T-helper 1 cell (primary cell): ENCODE results near the gene TADA3.

Source experiments
- DNase-seq, 5 donors: peaks; one replicate each; pipeline ENCODE4 v3.0.0-alpha.2; 2012 to 2020

Gene TADA3

DNA sequence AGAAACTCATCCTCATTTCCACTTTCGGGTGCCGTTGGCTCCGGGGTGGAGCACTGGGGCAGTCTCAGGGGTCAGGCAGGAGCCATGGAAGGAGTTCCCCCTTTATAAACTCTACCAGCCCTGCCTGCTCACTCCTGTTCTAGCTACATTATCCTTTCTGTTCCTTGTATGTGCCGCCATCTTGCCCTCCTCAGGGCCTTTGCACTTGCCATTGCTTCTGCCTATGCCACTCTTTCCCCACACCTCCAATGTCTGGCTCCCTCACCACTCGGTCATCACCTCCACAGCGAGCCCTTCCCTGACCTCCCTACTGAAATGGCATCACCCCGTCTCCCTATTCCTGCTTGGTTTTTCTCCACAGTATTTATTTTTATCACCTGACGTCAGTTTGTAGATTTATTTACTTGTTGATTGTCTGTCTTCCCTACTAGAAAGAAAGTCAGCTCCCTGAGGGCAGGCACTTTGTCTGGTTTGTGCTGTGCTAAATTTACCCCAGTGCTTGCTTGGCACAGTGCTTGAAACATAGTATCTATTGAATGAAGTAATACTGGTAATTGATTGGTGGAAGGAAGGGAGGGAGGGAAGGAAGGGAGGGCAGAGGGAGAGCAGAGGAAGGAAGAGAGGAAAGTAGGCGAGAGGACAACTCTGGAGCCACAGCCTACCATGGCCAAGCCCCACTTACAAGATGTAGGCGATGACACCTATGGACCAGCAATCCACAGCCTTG is 31.3 kb downstream of the TADA3 start:
- no peak for DNase-seq

DNA sequence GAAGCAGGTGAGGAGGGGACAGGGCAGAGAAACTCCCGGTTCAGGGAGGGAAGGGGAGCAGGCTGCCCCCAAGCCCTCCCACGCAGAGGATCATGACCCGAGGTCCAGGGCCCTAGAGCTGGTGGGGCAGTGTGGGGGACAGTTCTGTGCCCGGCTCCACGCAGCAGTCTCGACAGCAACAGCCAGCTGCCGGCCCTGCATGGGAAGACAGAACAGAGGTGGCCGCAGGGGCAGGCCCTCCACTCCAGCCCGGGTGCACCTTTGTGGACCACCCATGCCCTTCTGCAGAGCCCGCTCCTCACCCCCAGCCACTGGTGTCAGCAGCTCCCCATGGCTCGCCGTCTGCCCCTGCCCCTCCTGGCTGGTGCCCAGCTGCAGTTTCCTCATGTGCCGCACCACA is 34.8 kb downstream of the TADA3 start:
- no peak for DNase-seq

DNA sequence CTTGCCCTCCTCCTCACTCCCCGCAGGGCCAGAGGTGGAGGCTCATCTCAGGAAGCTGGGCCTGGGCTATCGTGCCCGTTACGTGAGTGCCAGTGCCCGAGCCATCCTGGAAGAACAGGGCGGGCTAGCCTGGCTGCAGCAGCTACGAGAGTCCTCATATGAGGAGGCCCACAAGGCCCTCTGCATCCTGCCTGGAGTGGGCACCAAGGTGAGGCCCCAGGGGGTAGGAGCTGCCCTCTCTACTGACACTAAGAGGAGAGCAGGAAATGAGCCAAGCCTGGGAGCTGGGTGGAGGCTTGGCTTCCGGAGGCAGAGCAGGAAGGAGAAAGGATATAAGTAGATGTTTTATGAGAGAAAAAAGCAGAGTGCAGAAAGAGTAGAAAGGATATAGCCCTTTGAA is 37.6 kb downstream of the TADA3 start:
- peak in 1 of 5 donors; percentile 32 for DNase-seq

DNA sequence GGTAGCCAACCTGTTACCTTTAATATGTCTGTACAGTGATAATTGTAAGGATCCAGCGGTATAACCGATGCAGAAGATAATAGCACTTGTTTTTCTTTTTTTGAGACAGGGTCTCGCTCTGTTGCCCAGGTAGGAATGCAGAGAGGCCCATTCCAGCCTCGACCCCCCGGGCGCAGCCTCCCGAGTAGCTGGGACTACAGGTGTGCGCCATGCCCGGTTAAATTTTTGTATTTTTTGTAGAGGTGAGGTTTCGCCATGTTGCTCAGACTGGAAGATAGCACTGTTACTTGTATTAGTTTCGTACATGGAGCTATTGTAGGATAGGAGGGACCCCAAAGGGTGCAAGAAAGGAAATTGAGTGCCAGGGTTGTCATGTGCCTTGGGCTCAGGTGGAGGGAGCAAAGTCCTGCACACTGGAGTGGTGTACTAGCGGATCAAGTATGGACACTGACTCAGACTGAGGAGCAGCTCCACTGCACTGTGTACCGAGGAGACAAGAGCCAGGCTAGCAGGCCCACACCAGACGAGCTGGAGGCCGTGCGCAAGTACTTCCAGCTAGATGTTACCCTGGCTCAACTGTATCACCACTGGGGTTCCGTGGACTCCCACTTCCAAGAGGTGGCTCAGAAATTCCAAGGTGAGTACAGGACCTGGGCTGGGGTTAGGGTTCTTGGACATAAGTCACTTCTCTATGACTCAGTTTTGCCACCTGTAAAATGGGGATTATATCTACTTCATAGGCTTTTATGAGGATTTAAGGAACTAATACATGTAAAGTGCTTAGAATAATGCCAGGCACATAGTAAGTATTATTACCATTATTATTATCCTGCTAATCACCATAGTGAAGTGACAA is 41.5 kb downstream of the TADA3 start:
- no peak for DNase-seq

DNA sequence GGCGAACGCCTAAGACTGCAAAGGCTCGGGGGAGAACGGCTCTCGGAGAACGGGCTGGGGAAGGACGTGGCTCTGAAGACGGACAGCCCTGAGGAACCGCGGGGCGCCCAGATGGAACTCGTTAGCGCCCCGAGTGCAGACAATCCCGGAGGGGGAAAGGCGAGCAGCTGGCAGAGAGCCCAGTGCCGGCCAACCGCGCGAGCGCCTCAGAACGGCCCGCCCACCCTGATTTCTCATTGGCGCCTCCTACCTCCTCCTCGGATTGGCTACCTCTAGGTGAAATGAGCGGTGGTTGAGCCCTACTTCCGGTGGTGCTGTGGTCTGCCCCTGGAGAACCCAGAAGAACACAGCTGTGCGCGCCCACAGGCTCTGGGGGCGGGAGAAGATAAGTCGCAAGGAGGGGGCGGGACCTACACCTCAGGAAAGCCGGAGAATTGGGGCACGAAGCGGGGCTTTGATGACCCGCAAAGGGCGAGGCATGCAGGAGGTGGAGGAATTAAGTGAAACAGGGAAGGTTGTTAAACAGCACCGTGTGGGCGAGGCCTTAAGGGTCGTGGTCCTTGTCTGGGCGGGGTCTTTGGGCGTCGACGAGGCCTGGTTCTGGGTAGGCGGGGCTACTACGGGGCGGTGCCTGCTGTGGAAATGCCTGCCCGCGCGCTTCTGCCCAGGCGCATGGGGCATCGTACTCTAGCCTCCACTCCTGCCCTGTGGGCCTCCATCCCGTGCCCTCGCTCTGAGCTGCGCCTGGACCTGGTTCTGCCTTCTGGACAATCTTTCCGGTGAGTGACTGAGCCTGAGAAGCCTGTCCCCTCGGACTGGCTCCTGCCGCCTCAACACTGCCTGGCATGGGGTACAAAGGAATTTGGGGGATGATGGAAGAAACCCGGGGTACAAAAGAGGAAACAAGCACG is 42.4 kb downstream of the TADA3 start, which contains the start of gene OGG1:
OGG1 (plus strand) TSS at position 308 of the 911 bp plus-strand sequence; CDS start at position 643, 335 bp downstream.
- DNase-seq: peak; percentile 87 to 99 (median 93)

DNA sequence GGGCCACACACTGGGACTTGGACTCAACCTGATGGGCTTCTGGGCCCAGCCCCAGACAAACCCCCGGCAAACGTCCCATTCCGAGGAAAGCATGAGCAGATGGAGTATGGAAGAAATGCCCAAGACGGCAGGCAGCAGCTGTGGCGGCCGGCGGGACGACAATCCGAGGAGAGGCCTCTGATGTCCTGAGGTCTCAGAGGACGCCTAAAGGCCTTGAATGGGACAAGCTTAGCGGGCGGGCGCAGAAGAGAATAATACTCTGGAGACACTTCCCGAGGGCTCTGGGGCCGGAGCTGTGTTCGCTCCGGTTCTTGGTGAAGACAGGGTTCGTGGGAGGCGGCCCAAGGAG is 43.0 kb downstream of the TADA3 start:
- DNase-seq: peak in 1 of 5 donors; percentile 8

DNA sequence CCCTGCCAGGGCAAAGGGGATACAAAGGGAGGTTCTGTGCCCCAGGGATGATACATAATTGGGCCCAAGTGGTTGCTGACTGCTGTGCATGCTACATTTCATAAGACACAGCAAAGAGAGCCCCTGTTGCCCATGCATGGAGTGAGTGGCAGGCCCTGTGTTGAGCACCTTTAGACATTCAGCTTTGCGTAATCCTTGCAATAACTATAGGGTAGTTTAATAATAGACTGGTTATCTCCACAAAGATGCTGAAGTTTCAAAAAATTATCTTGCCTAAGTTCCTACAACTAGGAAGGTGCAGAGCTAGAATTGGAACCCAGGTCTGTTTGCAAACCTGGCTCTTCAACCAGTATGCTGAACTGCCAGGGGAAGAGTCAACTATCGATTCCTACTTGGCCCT is 44.2 kb downstream of the TADA3 start:
- no peak for DNase-seq

DNA sequence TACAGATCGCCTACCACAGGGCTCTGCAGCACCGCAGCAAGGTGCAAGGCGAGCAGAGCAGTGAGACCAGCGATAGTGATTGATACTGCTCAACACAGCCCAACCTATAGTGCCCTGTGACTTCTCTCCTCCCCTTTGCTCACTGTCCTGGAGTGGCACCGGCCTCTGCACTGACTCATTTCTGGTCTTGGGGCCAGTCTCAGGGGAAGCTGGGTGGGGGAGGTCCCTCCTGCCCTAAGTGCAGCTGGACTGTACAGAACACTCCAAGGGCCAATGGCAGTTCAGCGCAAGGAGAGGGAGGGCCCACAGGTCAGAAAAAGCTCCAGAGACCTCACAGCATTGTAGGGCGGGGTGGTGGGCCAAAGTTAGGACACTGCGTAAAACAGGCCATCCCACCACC is 45.0 kb downstream of the TADA3 start:
- no peak for DNase-seq

DNA sequence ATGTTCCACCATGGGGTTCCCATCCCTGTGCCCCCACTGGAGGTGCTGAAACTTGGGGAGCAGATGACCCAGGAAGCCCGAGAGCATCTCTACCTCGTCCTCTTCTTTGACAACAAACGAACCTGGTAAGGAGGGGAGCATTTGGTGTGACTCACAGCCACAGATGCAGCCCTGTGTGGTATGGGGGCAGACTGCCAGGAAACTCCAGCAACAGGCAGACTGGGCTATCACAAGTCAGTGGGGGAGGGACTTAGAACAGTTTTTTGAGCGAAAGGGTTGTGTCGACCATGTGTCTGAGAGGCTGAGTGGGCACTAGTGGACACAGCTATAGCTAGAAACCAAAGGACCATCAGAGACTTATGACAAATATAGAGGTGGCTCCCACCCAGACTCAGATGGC is 45.9 kb downstream of the TADA3 start:
- peak in 1 of 5 donors; percentile 35 for DNase-seq

DNA sequence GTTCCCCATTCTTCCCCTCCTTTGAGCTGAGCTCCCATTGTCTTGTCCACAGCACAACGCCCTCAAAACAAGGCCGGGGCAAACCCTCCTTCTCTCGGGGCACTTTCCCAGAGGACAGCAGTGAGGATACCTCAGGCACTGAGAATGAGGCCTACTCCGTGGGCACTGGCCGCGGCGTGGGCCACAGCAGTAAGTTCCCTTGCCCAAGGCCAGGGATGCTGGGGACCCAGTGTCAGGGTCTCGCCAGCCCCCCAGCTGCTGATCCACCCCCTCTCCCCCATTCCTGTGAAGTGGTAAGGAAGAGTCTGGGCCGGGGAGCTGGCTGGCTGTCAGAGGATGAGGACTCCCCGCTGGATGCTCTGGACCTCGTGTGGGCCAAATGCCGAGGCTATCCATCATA is 46.8 kb downstream of the TADA3 start:
- no peak for DNase-seq

DNA sequence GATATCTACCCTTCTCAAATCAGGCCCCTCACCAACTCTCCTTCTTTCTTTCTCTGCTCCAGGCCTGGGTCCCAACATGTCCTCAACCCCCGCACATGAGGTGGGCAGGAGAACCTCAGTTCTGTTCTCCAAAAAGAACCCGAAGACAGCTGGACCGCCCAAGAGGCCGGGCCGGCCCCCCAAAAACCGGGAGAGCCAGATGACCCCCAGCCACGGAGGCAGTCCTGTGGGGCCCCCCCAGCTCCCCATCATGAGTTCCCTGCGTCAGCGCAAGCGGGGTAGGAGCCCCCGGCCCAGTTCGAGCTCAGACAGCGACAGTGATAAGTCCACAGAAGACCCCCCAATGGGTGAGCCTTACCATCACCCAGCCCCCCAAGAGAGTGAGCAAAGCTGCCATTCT is 48.1 kb downstream of the TADA3 start:
- DNase-seq: no peak

DNA sequence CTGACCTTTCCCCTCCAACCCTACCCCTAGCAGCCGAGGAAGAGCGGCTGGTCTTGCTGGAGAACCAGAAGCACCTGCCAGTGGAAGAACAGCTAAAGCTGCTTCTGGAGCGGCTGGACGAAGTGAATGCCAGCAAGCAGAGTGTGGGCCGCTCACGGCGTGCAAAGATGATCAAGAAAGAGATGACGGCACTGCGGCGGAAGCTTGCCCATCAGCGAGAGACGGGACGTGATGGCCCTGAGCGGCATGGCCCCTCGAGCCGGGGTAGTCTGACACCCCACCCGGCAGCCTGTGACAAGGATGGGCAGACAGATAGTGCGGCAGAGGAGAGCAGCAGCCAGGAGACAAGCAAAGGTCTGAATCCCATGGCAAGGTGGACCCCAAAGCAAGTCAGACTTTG is 48.7 kb downstream of the TADA3 start:
- no peak for DNase-seq

DNA sequence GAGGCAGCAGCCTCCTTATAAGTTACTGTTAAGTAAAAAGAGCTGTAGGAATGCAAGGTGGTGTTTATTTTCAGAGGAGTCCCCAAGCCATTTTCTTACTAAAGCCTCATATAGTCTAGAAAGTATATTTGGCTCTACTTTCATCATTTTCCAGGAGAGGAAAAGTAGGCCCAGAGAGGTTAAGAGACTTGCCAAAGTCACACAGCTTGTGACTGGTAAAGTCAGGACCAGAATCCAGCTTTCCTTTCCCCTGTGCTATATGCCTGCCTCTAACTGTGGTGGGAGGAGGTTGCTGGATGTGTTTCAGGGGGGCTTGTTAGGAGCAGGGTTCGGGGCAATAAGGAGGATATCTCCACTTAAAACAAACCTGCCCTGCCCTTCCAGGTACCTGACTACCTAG is 49.7 kb downstream of the TADA3 start:
- no peak for DNase-seq

DNA sequence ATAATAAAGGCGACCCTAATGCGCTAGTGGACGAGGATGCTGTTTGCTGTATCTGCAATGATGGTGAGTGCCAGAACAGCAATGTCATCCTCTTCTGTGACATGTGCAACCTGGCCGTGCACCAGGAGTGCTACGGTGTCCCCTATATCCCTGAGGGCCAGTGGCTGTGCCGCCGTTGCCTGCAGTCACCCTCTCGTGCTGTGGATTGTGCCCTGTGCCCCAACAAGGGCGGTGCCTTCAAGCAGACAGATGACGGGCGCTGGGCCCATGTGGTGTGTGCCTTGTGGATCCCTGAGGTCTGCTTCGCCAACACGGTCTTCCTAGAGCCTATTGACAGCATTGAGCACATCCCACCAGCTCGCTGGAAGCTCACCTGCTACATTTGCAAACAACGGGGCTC is 53.1 kb downstream of the TADA3 start:
- no peak for DNase-seq

DNA sequence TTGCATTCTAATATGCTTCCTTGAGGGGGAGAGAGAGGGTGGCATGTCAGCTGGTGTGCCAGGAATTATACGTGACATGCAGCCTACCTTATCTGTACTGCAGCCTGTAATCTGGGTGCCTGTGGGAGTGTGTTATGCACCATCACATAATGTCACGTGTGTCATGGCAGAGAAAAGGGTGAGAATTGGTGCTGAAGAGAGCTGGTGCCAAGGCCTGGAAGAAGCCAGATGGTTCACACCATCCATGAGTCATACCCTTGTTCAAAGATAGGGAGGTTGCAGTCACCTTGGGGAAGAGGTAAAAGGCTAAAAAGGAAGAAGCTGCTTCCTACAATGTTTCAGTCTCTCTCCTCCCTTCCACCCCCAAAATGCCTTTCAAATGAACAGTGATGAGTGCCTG is 55.4 kb downstream of the TADA3 start:
- DNase-seq: no peak

DNA sequence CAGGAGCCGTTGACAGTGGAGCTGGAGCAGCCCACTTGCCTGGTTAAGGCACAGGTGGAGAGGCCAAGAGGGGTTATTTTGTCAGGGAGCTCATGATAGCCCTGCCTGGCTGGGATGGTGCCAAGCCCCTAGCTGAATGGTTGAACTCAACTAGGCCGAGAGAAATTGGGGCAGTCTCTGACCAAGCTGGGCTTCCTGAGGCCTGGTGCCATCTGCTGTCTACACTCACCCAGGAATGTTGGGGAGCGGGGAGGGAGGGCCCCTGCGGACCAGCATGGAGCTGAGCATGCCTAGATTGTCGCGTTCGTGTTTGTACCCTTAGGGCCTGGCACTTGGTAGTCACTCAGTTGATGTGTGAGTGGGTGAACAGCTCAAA is 59.5 kb downstream of the TADA3 start:
- no peak for DNase-seq

DNA sequence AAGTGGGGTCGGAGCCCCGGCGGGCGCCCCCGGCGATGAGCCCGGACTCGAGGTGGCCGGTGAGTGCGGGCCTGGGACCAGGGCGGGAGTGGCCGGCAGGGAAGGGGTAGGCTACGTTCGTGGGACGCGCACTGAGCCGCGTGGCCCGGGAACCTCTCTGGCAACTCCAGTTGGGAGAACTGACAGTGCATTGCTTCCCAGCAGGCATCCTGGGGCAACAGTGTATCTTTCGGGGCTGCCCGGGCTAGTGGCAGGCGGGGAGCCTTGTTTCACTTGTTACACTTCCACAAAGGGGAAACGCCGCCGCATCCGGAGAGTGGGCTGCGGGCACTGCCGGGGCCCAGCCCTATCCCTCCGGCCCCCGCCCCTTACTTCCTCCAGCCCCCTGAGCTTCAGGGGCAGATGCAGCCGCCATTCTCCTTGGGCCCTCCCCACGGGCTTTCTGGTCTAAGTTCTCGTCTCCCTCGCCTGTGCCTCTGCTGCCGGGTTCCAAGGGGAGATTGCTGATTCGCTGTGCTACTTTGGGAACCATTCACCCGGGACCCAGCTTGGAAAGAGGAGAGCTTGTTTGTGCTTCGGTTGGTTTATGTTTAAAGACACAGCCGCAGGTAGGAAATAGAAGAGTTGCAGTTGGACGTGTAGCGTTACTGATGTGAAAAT is 60.1 kb downstream of the TADA3 start:
- DNase-seq: peak in 3 of 5 donors; percentile 26 to 37 (median 35)

DNA sequence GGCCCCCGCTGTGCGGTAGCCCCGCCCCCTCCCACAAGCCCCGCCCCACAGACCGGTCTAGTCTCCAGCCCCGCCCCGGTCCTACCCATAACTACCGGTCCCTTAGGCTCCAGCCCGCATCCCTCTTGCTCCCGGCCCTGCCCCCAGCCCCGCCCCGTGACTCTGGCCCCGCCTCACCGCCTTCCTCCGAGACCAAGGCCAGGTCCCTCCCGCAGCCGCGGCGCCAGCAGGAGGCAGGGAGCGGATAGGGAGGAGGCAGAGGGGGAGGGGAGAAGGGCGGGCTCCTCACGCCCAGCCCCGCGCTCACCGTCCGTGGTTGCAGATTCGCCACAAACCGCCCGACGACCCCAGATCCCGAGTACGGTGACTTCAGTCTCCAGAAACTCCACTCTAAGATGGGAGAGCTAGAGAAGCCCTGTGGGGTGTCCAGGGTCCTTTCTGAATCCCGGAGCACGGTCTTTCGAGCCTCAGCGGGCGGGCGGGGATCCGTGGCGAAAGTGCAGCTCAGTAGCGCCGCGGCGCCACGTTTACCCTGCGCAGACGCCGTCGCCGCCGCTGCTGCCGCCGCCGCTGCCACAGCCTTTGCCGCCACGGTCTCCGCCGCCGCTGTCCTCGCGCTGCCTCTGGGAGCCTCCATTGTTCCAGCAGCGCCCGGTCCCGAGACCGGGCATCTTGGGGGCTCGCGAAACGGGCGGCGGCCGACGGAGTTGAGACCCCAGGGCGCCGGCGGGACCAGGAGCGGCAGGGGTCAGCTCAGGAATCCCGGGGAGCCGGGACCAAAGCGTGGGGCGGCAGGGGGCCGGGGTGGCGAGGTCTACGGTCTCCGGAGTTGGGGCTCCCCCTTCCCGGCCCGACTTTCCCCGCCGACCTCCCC is 60.8 kb downstream of the TADA3 start, which contains the start of gene BRPF1:
BRPF1 (plus strand) TSS at position 530 of the 874 bp plus-strand sequence. CDS start 2,406 bp downstream, outside the sequence.
- DNase-seq: peak; percentile 99 to 100 (median 100)

DNA sequence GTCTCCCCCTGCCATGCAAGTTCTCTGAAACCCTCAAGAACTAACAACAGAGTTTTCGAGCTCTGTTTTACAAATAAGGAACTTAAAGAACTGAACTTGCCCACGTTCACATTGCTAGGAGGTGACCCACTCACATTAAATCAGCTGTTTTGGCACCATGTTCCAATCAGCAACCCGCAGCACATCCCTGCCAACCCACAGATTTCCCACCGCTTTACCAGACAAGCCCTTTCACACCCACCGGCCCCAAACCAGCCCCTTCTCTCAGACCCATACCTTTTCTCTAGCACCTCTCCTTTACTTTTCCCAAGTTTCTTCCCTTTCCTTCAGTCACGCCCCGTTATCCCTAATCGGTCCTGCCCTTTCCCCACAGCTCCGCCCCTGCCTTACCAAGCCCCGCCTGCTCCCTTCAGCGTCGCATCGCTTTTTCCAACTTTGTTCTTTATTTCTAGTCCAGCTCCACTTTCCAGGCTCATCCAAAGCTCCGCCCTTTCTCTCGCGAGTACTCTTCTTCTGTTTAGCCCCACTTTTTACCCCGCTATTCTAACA is 61.5 kb downstream of the TADA3 start:
- no peak for DNase-seq
